SJCRH30 (cell line): ENCODE results near the gene UPK1B. TPM values are rescaled to one million over a fixed set of nuclear protein-coding genes. Genes with fewer than 3 reads are reported as not detected.
A peak's percentile ranks its signal among the peaks of the same experiment; 100 is the strongest.
"Not testable (repeated sequence)": the region's sequence is repeated elsewhere in the genome, so short reads cannot be mapped to it uniquely, and the experiment has no call there.

Experiments used
- DNase-seq, 2 experiments: peaks; one replicate each; pipeline ENCODE4 v3.0.0-alpha.2; 2015 to 2020
- H3K27ac ChIP-seq: fragments of 250-450 bp; sonication (Bioruptor Pico); 2 replicates; pipeline ENCODE4 v1.5.1; 2020; ENCODE audit warnings: mild to moderate bottlenecking, moderate library complexity
- H3K27me3 ChIP-seq: fragments of 250-450 bp; sonication (Bioruptor Pico); 2 replicates; pipeline ENCODE4 v1.5.1; 2020; ENCODE audit warnings: mild to moderate bottlenecking, moderate library complexity
- H3K36me3 ChIP-seq: fragments of 250-450 bp; sonication (Bioruptor Pico); 2 replicates; pipeline ENCODE4 v1.5.1; 2020; ENCODE audit warnings: mild to moderate bottlenecking, moderate library complexity
- H3K4me1 ChIP-seq: fragments of 250-450 bp; sonication (Bioruptor Pico); 2 replicates; pipeline ENCODE4 v1.5.1; 2020; ENCODE audit warnings: mild to moderate bottlenecking, moderate library complexity
- H3K4me3 ChIP-seq: fragments of 250-450 bp; sonication (Bioruptor Pico); 2 replicates; pipeline ENCODE4 v1.5.1; 2020; ENCODE audit warnings: mild to moderate bottlenecking, moderate library complexity
- H3K9me3 ChIP-seq: fragments of 250-450 bp; sonication (Bioruptor Pico); replicated peaks from 2 replicates; pipeline ENCODE4 v1.5.1; 2020; ENCODE audit warnings: mild to moderate bottlenecking, moderate library complexity
- total RNA-seq: library from RNA; depleted of rRNA; stranded (reverse); fragments of >200 nt; shearing (Covaris generic); gene quantifications from 2 replicates; pipeline ENCODE4 v1.2.3, GENCODE V29; 2014; rRNA removed

UPK1B gene
- total RNA-seq = not detected in 2 replicates

- H3K4me1 ChIP-seq = no peaks in the 10 kb centered on the region
- H3K9me3 ChIP-seq = no peaks in the 10 kb centered on the region; the same call in 1 of the 2 replicates
- DNase-seq = no peak
- no peak within 1 kb of the TSS for H3K4me3 ChIP-seq
- no peak within 1 kb of the TSS for H3K27ac ChIP-seq
- H3K36me3 ChIP-seq = no peaks in the 10 kb centered on the region
- H3K27me3 ChIP-seq = peaks cover 5% of the 10 kb centered on the region; the same call in 1 of the 2 replicates
Measured at GRCh38 chr3:119173325-119173724, at the start of gene UPK1B. UPK1B (plus strand) TSS chr3:119173598; CDS start chr3:119186742, 13,144 bp downstream.

GRCh38 chr3:119125342-119125741 is 48.1 kb upstream of the UPK1B start:
- DNase-seq = no peak
- Histone ChIP-seq H3K27ac (no peak overlapping the region), H3K36me3 (no peaks in the 10 kb centered on the region), H3K4me3 (no peak overlapping the region), H3K4me1 (no peaks in the 10 kb centered on the region), H3K9me3 (no peaks in the 10 kb centered on the region), H3K27me3 (no peaks in the 10 kb centered on the region)

DNA sequence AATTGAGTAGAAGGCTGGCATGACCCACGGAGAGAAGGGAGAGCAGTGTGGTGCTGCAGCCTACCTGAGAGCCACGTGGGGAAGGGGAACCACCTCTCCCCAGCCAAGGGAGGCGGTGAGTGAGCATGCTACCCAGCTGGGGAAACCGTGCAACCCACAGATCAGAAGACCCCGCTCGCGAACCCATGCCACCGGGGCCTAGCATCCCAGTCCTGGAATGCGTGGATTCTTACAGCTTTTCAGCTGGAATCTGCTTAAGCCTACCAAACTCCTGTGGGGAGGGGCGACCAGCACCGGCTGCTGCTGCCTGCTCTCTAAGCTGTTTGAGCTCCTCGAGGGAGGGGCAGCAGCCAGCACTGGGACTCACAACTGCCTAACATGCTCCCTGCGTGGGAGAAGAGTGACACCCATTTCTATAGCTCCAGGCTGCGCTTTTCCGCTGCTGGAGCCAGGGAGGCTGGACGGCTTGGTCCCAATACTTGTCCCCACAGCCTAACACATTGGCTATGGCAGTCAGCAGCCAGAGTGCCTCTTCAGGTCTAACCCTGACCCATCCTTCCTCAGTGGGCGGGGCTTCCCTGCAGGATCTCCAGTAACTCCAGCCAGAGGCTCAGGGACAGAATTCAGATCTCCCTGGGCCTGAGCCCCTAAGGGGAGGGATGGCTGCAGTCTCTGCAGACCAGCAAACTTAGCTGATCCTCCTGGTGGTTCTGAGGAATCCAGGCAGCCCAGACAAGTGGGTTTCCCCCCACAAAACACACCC is 47.5 kb upstream of the UPK1B start:
- Histone ChIP-seq H3K36me3 (no peaks in the 10 kb centered on the region), H3K4me1 (no peaks in the 10 kb centered on the region), H3K27ac (no peak overlapping the region), H3K4me3 (no peak overlapping the region), H3K9me3 (no peaks in the 10 kb centered on the region), H3K27me3 (no peaks in the 10 kb centered on the region)
- DNase-seq = no peak

DNA sequence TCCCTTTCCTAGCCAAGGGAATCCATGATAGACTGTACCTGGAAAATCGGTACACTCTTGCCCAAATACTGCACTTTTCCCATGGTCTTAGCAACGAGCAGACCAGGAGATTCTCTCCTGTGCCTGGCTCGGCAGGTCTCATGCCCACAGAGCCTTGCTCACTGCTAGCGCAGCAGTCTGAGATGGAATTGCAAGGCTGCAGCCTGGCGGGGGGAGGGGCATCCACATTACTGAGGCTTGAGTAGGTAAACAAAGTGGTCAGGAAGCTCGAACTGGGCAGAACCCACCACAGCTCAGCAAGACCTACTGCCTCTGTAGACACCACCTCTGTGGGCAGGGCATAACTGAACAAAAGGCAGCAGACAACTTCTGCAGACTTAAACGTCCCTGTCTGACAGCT is 43.1 kb upstream of the UPK1B start:
- H3K9me3 ChIP-seq, H3K4me1 ChIP-seq, H3K27me3 ChIP-seq, DNase-seq, H3K4me3 ChIP-seq, H3K27ac ChIP-seq, H3K36me3 ChIP-seq: not testable (repeated sequence)

DNA sequence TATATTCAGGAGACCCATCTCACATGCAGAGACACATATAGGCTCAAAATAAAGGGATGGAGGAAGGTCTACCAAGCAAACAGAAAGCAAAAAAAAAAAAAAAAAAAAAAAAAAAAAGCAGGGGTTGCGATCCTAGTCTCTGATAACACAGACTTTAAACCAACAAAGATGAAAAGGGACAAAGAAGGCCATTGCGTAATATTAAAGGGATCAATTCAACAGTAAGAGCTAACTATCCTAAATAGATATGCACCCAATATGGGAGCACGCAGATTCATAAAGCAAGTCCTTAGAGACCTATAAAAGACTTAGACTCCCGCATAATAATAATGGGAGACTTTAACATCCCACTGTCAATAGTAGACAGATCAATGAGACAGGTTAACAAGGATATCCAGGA is 41.1 kb upstream of the UPK1B start:
- H3K27me3 ChIP-seq, H3K4me1 ChIP-seq, H3K27ac ChIP-seq: not testable (repeated sequence)

GRCh38 chr3:119139360-119139759 is 34.0 kb upstream of the UPK1B start:
- H3K9me3 ChIP-seq, H3K4me1 ChIP-seq, H3K27ac ChIP-seq, DNase-seq, H3K36me3 ChIP-seq, H3K27me3 ChIP-seq, H3K4me3 ChIP-seq: not testable (repeated sequence)

More for the DNA sequence above, 41.1 kb upstream of the UPK1B start:
- not testable (repeated sequence) for DNase-seq, H3K36me3 ChIP-seq, H3K4me3 ChIP-seq, H3K9me3 ChIP-seq

DNA sequence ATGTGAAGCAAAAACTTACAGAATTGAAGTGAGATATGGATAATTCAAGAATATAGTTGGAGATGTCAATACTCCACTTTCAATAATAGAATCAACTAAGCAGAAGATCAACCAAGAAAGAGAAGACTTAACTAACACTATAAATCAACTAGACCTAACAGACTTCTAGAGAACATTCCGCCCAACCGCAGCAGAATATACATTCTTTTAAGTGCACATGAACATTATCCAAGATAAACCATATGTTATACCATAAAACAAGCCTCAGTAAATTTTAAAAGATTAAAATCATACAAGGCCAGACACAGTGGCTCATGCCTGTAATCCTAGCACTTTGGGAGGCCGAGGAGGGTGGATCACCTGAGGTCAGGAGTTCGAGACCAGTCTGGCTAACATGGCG is 32.9 kb upstream of the UPK1B start:
- no peak overlapping the region for H3K4me3 ChIP-seq
- no peak for DNase-seq
- H3K36me3 ChIP-seq = no peaks in the 10 kb centered on the region
- H3K4me1 ChIP-seq = no peaks in the 10 kb centered on the region
- H3K27ac ChIP-seq = no peak overlapping the region
- H3K9me3 ChIP-seq = peaks cover 4% of the 10 kb centered on the region
- H3K27me3 ChIP-seq = no peaks in the 10 kb centered on the region

GRCh38 chr3:119145128-119145499 is 28.3 kb upstream of the UPK1B start:
- H3K36me3 ChIP-seq = no peaks in the 10 kb centered on the region
- H3K9me3 ChIP-seq = no peaks in the 10 kb centered on the region
- H3K4me3 ChIP-seq = no peak overlapping the region
- H3K27me3 ChIP-seq = no peaks in the 10 kb centered on the region
- no peak for DNase-seq
- H3K4me1 ChIP-seq = no peaks in the 10 kb centered on the region
- H3K27ac ChIP-seq = no peak overlapping the region

GRCh38 chr3:119145500-119146167 is 27.8 kb upstream of the UPK1B start, which contains the start of gene TEX55:
TEX55 (plus strand) TSS chr3:119146165; CDS start chr3:119146190, 25 bp downstream.
- Histone ChIP-seq H3K4me3 (0 out of 2 replicates have a peak within 1 kb of the TSS, but pooled peaks have one; percentile 7), H3K27me3 (no peaks in the 10 kb centered on the region), H3K36me3 (no peaks in the 10 kb centered on the region), H3K27ac (no peak within 1 kb of the TSS), H3K4me1 (no peaks in the 10 kb centered on the region), H3K9me3 (no peaks in the 10 kb centered on the region)
- peak; percentile 29 to 70 for DNase-seq

GRCh38 chr3:119146578-119147375 is 26.6 kb upstream of the UPK1B start:
- Histone ChIP-seq H3K27me3 (no peaks in the 10 kb centered on the region), H3K27ac (no peak overlapping the region), H3K4me3 (no peak overlapping the region), H3K4me1 (no peaks in the 10 kb centered on the region), H3K9me3 (no peaks in the 10 kb centered on the region), H3K36me3 (no peaks in the 10 kb centered on the region)
- no peak for DNase-seq

- H3K36me3 ChIP-seq = no peaks in the 10 kb centered on the region
- no peak for DNase-seq
- H3K4me3 ChIP-seq = no peak overlapping the region
- no peaks in the 10 kb centered on the region for H3K27me3 ChIP-seq
- no peaks in the 10 kb centered on the region for H3K4me1 ChIP-seq
- no peaks in the 10 kb centered on the region; the same call in 1 of the 2 replicates for H3K9me3 ChIP-seq
- no peak overlapping the region for H3K27ac ChIP-seq
Measured at GRCh38 chr3:119147494-119147893, 25.9 kb upstream of the UPK1B start.

GRCh38 chr3:119148493-119149180 is 24.8 kb upstream of the UPK1B start:
- Histone ChIP-seq H3K9me3 (no peaks in the 10 kb centered on the region; the same call in 1 of the 2 replicates), H3K27me3 (no peaks in the 10 kb centered on the region), H3K27ac (no peak overlapping the region), H3K4me3 (no peak overlapping the region), H3K36me3 (no peaks in the 10 kb centered on the region), H3K4me1 (no peaks in the 10 kb centered on the region)
- no peak for DNase-seq

GRCh38 chr3:119149484-119149883 is 23.9 kb upstream of the UPK1B start:
- no peak for DNase-seq
- H3K4me1 ChIP-seq = no peaks in the 10 kb centered on the region

DNA sequence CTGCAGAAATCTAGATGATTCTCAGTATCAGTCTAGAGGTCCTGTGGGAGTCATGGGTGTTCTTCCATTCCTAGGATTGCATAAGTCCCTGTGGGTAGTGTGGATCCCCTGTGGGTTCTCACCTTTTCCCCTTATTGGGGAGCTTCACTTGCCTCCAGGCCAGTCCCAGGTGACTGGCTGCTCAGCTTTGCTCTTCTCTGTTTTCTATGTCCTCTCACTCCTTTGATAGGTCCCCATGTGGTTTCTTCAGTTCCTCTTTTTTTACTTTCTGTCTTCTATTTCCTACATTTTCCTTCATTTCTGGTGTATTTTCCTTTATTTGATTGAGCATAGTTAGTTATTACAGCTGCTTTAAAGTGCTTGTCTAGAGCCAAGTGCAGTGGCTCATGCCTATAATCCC is 16.5 kb upstream of the UPK1B start:
- Histone ChIP-seq H3K27ac (no peak overlapping the region), H3K4me3 (no peak overlapping the region), H3K27me3 (no peaks in the 10 kb centered on the region), H3K9me3 (no peaks in the 10 kb centered on the region; the same call in 1 of the 2 replicates), H3K36me3 (no peaks in the 10 kb centered on the region), H3K4me1 (no peaks in the 10 kb centered on the region)
- no peak for DNase-seq

More at GRCh38 chr3:119149484-119149883, 23.9 kb upstream of the UPK1B start:
- H3K27me3 ChIP-seq = no peaks in the 10 kb centered on the region
- no peak overlapping the region for H3K4me3 ChIP-seq
- H3K27ac ChIP-seq = no peak overlapping the region
- no peaks in the 10 kb centered on the region; the same call in 1 of the 2 replicates for H3K9me3 ChIP-seq
- H3K36me3 ChIP-seq = no peaks in the 10 kb centered on the region
